Stimulated activated CD8-positive, alpha-beta memory T cell treated with anti-CD3 and anti-CD28 coated beads, Interleukin-12 subunit alpha, Interleukin-12 subunit beta, amount 100 ng/mL, for 4 hours (primary cell): ENCODE measurements around the gene HYI.
"Not testable (repeated sequence)": the region's sequence is repeated elsewhere in the genome, so short reads cannot be mapped to it uniquely, and the experiment has no call there.

Source experiments
- DNase-seq: peaks from one replicate; pipeline ENCODE4 v3.0.0-alpha.2; 2020; ENCODE audit warnings: low read depth

Gene HYI

GRCh38 chr1:43464681-43465504, 11.2 kb upstream of the HYI start:
- DNase-seq: no peak

- DNase-seq: no peak
Measured at GRCh38 chr1:43463479-43463878, 9.7 kb upstream of the HYI start.

GRCh38 chr1:43460988-43461693, 7.4 kb upstream of the HYI start:
- no peak for DNase-seq

- DNase-seq: not testable (repeated sequence)
Measured at GRCh38 chr1:43458379-43458778, 4.6 kb upstream of the HYI start.

- no peak for DNase-seq
Measured at GRCh38 chr1:43455213-43455889, 1.6 kb upstream of the HYI start.

GRCh38 chr1:43454270-43455011, 710 bp upstream of the HYI start:
- no peak for DNase-seq

GRCh38 chr1:43452789-43453441, 816 bp downstream of the HYI start:
- DNase-seq: no peak

- no peak for DNase-seq
Measured at GRCh38 chr1:43451701-43452532, 1.8 kb downstream of the HYI start.

GRCh38 chr1:43451157-43451591, 2.6 kb downstream of the HYI start:
- DNase-seq: no peak

GRCh38 chr1:43450251-43450941, 3.3 kb downstream of the HYI start:
- DNase-seq: no peak

- no peak for DNase-seq
Measured at GRCh38 chr1:43449708-43450069, 4.0 kb downstream of the HYI start.

GRCh38 chr1:43448955-43449707, 4.6 kb downstream of the HYI start:
- DNase-seq: no peak

- no peak for DNase-seq
Measured at GRCh38 chr1:43447891-43448708, 5.6 kb downstream of the HYI start.

- DNase-seq: no peak
Measured at GRCh38 chr1:43446881-43447835, 6.6 kb downstream of the HYI start.

- no peak for DNase-seq
Measured at GRCh38 chr1:43446388-43446740, 7.4 kb downstream of the HYI start.

GRCh38 chr1:43445606-43446387, 7.9 kb downstream of the HYI start:
- DNase-seq: no peak

GRCh38 chr1:43444836-43445235, 8.9 kb downstream of the HYI start:
- DNase-seq: no peak
